LHCN-M2 (cell line): ENCODE data around the gene PCSK6. TPM values are rescaled to one million over a fixed set of nuclear protein-coding genes. Genes with fewer than 3 reads are reported as not detected.
"Not testable (repeated sequence)": the region's sequence is repeated elsewhere in the genome, so short reads cannot be mapped to it uniquely, and the experiment has no call there.

Source experiments
- DNase-seq: peaks from one replicate; pipeline ENCODE4 v3.0.0-alpha.2; 2012; ENCODE audit warnings: low read depth
- total RNA-seq: library from RNA; depleted of rRNA; stranded (reverse); fragments of >200 nt; gene quantifications from 2 replicates; pipeline ENCODE4 v1.2.3, GENCODE V29; 2014

PCSK6 gene
- total RNA-seq, 1 experiment from 2014 or later, result 0.52 TPM

- no peak for DNase-seq
Measured at GRCh38 chr15:101357885-101358284, 131.6 kb downstream of the PCSK6 start.

- no peak for DNase-seq
Measured at GRCh38 chr15:101357333-101357732, 132.2 kb downstream of the PCSK6 start.

- not testable (repeated sequence) for DNase-seq
Measured at GRCh38 chr15:101356512-101357172, 132.9 kb downstream of the PCSK6 start.

GRCh38 chr15:101355678-101356464, 133.6 kb downstream of the PCSK6 start:
- no peak for DNase-seq

GRCh38 chr15:101354891-101355623, 134.4 kb downstream of the PCSK6 start:
- DNase-seq, result no peak

GRCh38 chr15:101353240-101353639, 136.3 kb downstream of the PCSK6 start:
- no peak for DNase-seq

GRCh38 chr15:101351736-101352135, 137.8 kb downstream of the PCSK6 start:
- no peak for DNase-seq

GRCh38 chr15:101349047-101349951, 140.2 kb downstream of the PCSK6 start:
- DNase-seq, result no peak

- DNase-seq, result no peak
Measured at GRCh38 chr15:101348643-101349042, 140.9 kb downstream of the PCSK6 start.

GRCh38 chr15:101348015-101348414, 141.5 kb downstream of the PCSK6 start:
- DNase-seq, result no peak

- no peak for DNase-seq
Measured at GRCh38 chr15:101347454-101347853, 142.1 kb downstream of the PCSK6 start.

GRCh38 chr15:101346928-101347327, 142.6 kb downstream of the PCSK6 start:
- no peak for DNase-seq

GRCh38 chr15:101342056-101342455, 147.5 kb downstream of the PCSK6 start:
- DNase-seq, result no peak

- no peak for DNase-seq
Measured at GRCh38 chr15:101338502-101339057, 150.9 kb downstream of the PCSK6 start.

- no peak for DNase-seq
Measured at GRCh38 chr15:101337976-101338375, 151.5 kb downstream of the PCSK6 start.

GRCh38 chr15:101333907-101334789, 155.4 kb downstream of the PCSK6 start:
- DNase-seq, result not testable (repeated sequence)

GRCh38 chr15:101332061-101332467, 157.4 kb downstream of the PCSK6 start:
- DNase-seq, result no peak

- no peak for DNase-seq
Measured at GRCh38 chr15:101329867-101330380, 159.6 kb downstream of the PCSK6 start.

- no peak for DNase-seq
Measured at GRCh38 chr15:101329309-101329863, 160.1 kb downstream of the PCSK6 start.
